Type B pancreatic cell (in vitro differentiated cells): ENCODE measurements around the gene EFCAB6. TPM values are rescaled to one million over a fixed set of nuclear protein-coding genes. Genes with fewer than 3 reads are reported as not detected.
A peak's percentile ranks its signal among the peaks of the same experiment; 100 is the strongest.

Source experiments
- DNase-seq: peaks from one replicate; pipeline ENCODE4 v3.0.0; 2021; ENCODE audit warnings: mixed read lengths; ENCODE audit not compliant: unreplicated experiment; ENCODE audit errors: extremely low spot score
- H3K27ac Mint-ChIP-seq: 2 replicates; pipeline ENCODE4 v1.8.0; 2021; ENCODE audit warnings: mild to moderate bottlenecking, mixed read lengths
- H3K27me3 Mint-ChIP-seq: 2 replicates; pipeline ENCODE4 v1.8.0; 2021; ENCODE audit warnings: mixed read lengths
- H3K36me3 Mint-ChIP-seq: 2 replicates; pipeline ENCODE4 v1.8.0; 2021; ENCODE audit warnings: mixed read lengths
- H3K4me1 Mint-ChIP-seq: one replicate; pipeline ENCODE4 v1.8.0; 2021; ENCODE audit warnings: mixed read lengths; ENCODE audit not compliant: unreplicated experiment
- H3K4me3 Mint-ChIP-seq: 2 replicates; pipeline ENCODE4 v1.8.0; 2021; ENCODE audit warnings: mild to moderate bottlenecking, mixed read lengths
- H3K9me3 Mint-ChIP-seq: 2 replicates; pipeline ENCODE4 v1.8.0; 2021; ENCODE audit warnings: mixed read lengths
- CTCF ChIP-seq: fragments of 200-600 bp; sonication (generic); conservative IDR thresholded peaks from 2 replicates; pipeline ENCODE4 v1.5.0; 2021; ENCODE audit warnings: antibody characterized with exemption, mild to moderate bottlenecking
- total RNA-seq: library from RNA; stranded (reverse); gene quantifications from 2 replicates; pipeline ENCODE4 v1.2.1, GENCODE V29; 2021; ENCODE audit warnings: low replicate concordance

The EFCAB6 gene
- total RNA-seq, 1 donor from 2014 or later: 5.3 TPM

GRCh38 chr22:43802897-43803495 lies 9.1 kb downstream of the EFCAB6 start:
- no peaks in the 10 kb centered on the region for H3K4me1 Mint-ChIP-seq
- H3K27me3 Mint-ChIP-seq: no peaks in the 10 kb centered on the region
- no peak overlapping the region for H3K4me3 Mint-ChIP-seq
- no peak for DNase-seq
- H3K9me3 Mint-ChIP-seq: no peaks in the 10 kb centered on the region
- TF ChIP-seq CTCF: no peak
- no peaks in the 10 kb centered on the region for H3K36me3 Mint-ChIP-seq
- H3K27ac Mint-ChIP-seq: no peak overlapping the region

GRCh38 chr22:43800970-43801369 lies 11.1 kb downstream of the EFCAB6 start:
- no peak for DNase-seq
- Mint-ChIP-seq H3K36me3 (no peaks in the 10 kb centered on the region), H3K4me3 (no peak overlapping the region), H3K27me3 (peaks cover under 1% of the 10 kb centered on the region), H3K4me1 (peaks cover 5% of the 10 kb centered on the region), H3K27ac (no peak overlapping the region), H3K9me3 (no peaks in the 10 kb centered on the region)
- no peak for TF ChIP-seq CTCF

GRCh38 chr22:43798492-43798891 lies 13.6 kb downstream of the EFCAB6 start:
- TF ChIP-seq CTCF: no peak

GRCh38 chr22:43796567-43796966 lies 15.5 kb downstream of the EFCAB6 start:
- Mint-ChIP-seq H3K36me3 (no peaks in the 10 kb centered on the region), H3K9me3 (no peaks in the 10 kb centered on the region), H3K4me1 (peaks cover 23% of the 10 kb centered on the region), H3K27me3 (peaks cover 4% of the 10 kb centered on the region), H3K4me3 (no peak overlapping the region), H3K27ac (no peak overlapping the region)
- DNase-seq: no peak
- peak; percentile 60 for TF ChIP-seq CTCF

More at GRCh38 chr22:43798492-43798891, 13.6 kb downstream of the EFCAB6 start:
- no peak for DNase-seq
- Mint-ChIP-seq H3K27me3 (peaks cover 4% of the 10 kb centered on the region), H3K4me3 (no peak overlapping the region), H3K27ac (no peak overlapping the region), H3K9me3 (no peaks in the 10 kb centered on the region), H3K36me3 (no peaks in the 10 kb centered on the region), H3K4me1 (peaks cover 23% of the 10 kb centered on the region)

GRCh38 chr22:43795320-43795719 lies 16.8 kb downstream of the EFCAB6 start:
- Mint-ChIP-seq H3K27me3 (peaks cover 4% of the 10 kb centered on the region), H3K4me1 (peaks cover 23% of the 10 kb centered on the region), H3K27ac (no peak overlapping the region)

More at GRCh38 chr22:43795320-43795719, 16.8 kb downstream of the EFCAB6 start:
- TF ChIP-seq CTCF: no peak
- no peak for DNase-seq
- Mint-ChIP-seq H3K36me3 (no peaks in the 10 kb centered on the region), H3K9me3 (no peaks in the 10 kb centered on the region), H3K4me3 (no peak overlapping the region)
